Lower lobe of right lung (tissue), 2 donors: ENCODE data around the gene SLAMF6. TPM values are rescaled to one million over a fixed set of nuclear protein-coding genes. Genes with fewer than 3 reads are reported as not detected.
"Not testable (repeated sequence)": the region's sequence is repeated elsewhere in the genome, so short reads cannot be mapped to it uniquely, and the experiment has no call there.

Source experiments
- ATAC-seq, 2 donors: fragments of 200-7000 bp; cut with Tn5 transposase; one replicate each; pipeline ENCODE4 v1.9.1; 2020 to 2022; ENCODE audit warnings: mild to moderate bottlenecking in 2 of 2, moderate library complexity in 2 of 2
- DNase-seq: peaks from one replicate; pipeline ENCODE4 v3.0.0-alpha.2; 2020
- H3K27ac ChIP-seq: fragments of 200-600 bp; one replicate; pipeline ENCODE4 v1.8.0; 2022
- H3K27me3 ChIP-seq: fragments of 200-600 bp; one replicate; pipeline ENCODE4 v1.8.0; 2022; ENCODE audit warnings: low read depth
- H3K36me3 ChIP-seq: fragments of 200-600 bp; one replicate; pipeline ENCODE4 v1.8.0; 2022; ENCODE audit warnings: mild to moderate bottlenecking
- H3K4me1 ChIP-seq: fragments of 200-600 bp; one replicate; pipeline ENCODE4 v1.8.0; 2022
- H3K4me3 ChIP-seq: fragments of 200-600 bp; one replicate; pipeline ENCODE4 v1.8.0; 2022; ENCODE audit warnings: mild to moderate bottlenecking
- H3K9me3 ChIP-seq: fragments of 200-600 bp; one replicate; pipeline ENCODE4 v1.8.0; 2022
- intact Hi-C: fragments of 100-400 bp; cut with DNase I; formaldehyde crosslinking; loops from one replicate; pipeline ENCODE4 v1.11.0; 2022
- total RNA-seq: library from RNA; stranded (reverse); fragmentation: NEBNext Ultra II Directional; extraction: Animal tissue kit (Norgen Biotek cat#: 25700); gene quantifications from one replicate; pipeline ENCODE4 v1.2.1, GENCODE V29; 2021
- TF ChIP-seq, protein P1 (sequence below): fragments of 200-600 bp; IDR thresholded peaks from one replicate; pipeline ENCODE4 v1.8.0; 2022; ENCODE audit warnings: antibody characterized with exemption, mild to moderate bottlenecking
- donor health status: DM: no; HTN: yes; CAD: no; lungs with severe emphysema.

Gene SLAMF6
- total RNA-seq, 1 donor from 2014 or later: 4.8 TPM

DNA sequence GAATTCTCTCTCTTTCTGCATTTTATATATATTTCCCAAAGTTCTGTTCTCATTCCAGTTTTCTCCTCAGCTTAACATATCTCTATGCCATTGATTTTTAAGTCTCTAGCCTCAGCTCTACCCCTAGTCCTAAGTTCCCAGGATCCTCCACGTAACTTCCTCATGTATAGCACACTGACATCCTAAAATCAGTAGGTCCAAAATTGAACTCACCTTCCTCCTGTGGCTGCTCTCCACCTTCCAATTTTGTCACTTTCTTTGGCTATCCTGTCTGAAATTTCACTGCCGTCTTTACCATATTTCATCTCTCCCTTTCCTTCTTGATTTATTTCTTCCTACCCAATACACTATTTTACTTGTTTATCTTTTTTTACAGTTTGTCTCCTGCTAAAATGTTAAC, 1.5 kb downstream of the SLAMF6 start:
- TF ChIP-seq, protein P1, sequence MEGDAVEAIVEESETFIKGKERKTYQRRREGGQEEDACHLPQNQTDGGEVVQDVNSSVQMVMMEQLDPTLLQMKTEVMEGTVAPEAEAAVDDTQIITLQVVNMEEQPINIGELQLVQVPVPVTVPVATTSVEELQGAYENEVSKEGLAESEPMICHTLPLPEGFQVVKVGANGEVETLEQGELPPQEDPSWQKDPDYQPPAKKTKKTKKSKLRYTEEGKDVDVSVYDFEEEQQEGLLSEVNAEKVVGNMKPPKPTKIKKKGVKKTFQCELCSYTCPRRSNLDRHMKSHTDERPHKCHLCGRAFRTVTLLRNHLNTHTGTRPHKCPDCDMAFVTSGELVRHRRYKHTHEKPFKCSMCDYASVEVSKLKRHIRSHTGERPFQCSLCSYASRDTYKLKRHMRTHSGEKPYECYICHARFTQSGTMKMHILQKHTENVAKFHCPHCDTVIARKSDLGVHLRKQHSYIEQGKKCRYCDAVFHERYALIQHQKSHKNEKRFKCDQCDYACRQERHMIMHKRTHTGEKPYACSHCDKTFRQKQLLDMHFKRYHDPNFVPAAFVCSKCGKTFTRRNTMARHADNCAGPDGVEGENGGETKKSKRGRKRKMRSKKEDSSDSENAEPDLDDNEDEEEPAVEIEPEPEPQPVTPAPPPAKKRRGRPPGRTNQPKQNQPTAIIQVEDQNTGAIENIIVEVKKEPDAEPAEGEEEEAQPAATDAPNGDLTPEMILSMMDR: no peak
- Histone ChIP-seq H3K4me3 (peak overlapping the region; percentile 38), H3K4me1 (peaks cover 14% of the 10 kb centered on the region), H3K27ac (peak overlapping the region; percentile 10), H3K9me3 (peaks cover 8% of the 10 kb centered on the region), H3K27me3 (no peaks in the 10 kb centered on the region), H3K36me3 (no peaks in the 10 kb centered on the region)
- ATAC-seq (no peak), DNase-seq (no peak)
- intact Hi-C loops: no loop called here

- Histone ChIP-seq H3K27me3 (no peaks in the 10 kb centered on the region), H3K9me3 (peaks cover 8% of the 10 kb centered on the region), H3K27ac (peak overlapping the region; percentile 10), H3K36me3 (no peaks in the 10 kb centered on the region), H3K4me1 (peaks cover 14% of the 10 kb centered on the region), H3K4me3 (peak overlapping the region; percentile 38)
- intact Hi-C loops: no loop called here
- TF ChIP-seq, protein P1: no peak
- DNase-seq (no peak), ATAC-seq (peak in 1 of 2 donors; percentile 32)
Observed at GRCh38 chr1:160520999-160521398, 2.1 kb downstream of the SLAMF6 start.

DNA sequence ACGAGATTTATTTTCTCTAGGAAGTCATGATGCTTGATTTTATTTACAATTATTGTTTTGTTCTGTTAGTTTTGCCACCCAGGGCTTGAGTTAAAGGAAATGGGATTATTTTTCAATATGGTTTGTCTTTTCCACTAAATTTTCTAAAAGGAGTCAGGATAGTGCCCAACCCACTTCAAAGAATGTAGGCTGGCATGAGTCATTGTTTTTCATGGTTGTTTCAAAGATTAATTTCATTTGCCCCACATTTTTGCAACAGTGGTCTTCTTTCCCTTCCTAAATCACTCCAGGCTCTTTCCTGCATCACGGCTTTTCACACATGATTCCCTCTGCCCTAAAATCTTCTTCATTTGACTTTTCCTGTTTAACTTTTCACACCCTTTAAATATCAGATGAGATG, 2.5 kb downstream of the SLAMF6 start:
- peak overlapping the region; percentile 38 for H3K4me3 ChIP-seq
- intact Hi-C loops: no loop called here
- H3K27ac ChIP-seq: peak overlapping the region; percentile 10
- ATAC-seq: no peak
- no peaks in the 10 kb centered on the region for H3K36me3 ChIP-seq
- H3K27me3 ChIP-seq: no peaks in the 10 kb centered on the region
- H3K9me3 ChIP-seq: peaks cover 8% of the 10 kb centered on the region
- TF ChIP-seq, protein P1: no peak
- no peak for DNase-seq
- H3K4me1 ChIP-seq: peaks cover 14% of the 10 kb centered on the region

DNA sequence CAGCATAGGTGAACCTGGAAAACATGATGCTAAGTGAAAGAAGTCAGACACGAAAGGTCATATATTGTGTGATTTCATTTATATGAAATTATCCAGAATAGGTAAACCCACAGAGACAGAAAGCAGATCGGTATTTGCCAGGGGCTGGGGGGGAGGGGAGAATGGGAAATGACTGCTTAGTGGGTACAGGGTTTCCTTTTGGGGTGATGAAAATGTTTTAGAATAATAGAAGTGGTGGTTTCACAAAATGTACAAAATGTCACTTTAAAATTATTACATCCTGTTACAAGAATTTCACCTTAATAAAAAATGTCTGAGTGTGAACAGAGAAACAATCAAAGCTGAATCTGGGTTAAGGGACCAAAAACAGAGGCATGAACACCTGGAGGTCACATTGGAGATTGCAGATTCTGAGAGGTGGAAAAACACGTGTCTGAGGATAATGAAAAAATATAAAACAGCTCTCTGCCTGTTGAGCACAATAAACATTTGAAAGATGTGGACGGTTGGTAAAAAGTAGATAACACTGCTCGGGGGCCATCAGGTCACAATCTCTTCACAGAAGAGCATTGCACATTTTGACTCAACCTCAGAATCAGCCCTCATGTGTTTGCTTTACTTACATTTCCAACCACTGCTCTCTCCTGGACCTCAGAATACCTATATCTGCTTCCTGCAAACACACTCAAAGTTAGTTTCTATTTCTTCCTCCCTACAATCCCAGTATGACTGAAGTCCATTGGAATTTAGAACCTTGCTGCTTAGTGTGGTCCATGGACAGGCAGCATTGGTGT, 3.2 kb downstream of the SLAMF6 start:
- Histone ChIP-seq H3K4me1 (peaks cover 14% of the 10 kb centered on the region), H3K36me3 (no peaks in the 10 kb centered on the region), H3K27me3 (no peaks in the 10 kb centered on the region), H3K4me3 (peak overlapping the region; percentile 38), H3K27ac (no peak overlapping the region), H3K9me3 (peaks cover 3% of the 10 kb centered on the region)
- DNase-seq: no peak
- TF ChIP-seq, protein P1: no peak
- intact Hi-C loops: no loop called here
- peak in 1 of 2 donors; percentile 37 for ATAC-seq

- H3K4me3 ChIP-seq, DNase-seq, H3K36me3 ChIP-seq, intact Hi-C loops, H3K27ac ChIP-seq, H3K9me3 ChIP-seq, ATAC-seq, H3K27me3 ChIP-seq: not testable (repeated sequence)
- peaks cover 14% of the 10 kb centered on the region for H3K4me1 ChIP-seq
Observed at GRCh38 chr1:160517519-160517918, 5.5 kb downstream of the SLAMF6 start.

GRCh38 chr1:160515908-160516307, 7.1 kb downstream of the SLAMF6 start:
- DNase-seq, H3K4me3 ChIP-seq, H3K27ac ChIP-seq, H3K9me3 ChIP-seq, H3K27me3 ChIP-seq, intact Hi-C loops, H3K36me3 ChIP-seq, H3K4me1 ChIP-seq, ATAC-seq: not testable (repeated sequence)
